ENCODE results near the gene SPC25. TPM values are rescaled to one million over a fixed set of nuclear protein-coding genes. Genes with fewer than 3 reads are reported as not detected.
"Not testable (repeated sequence)": the region's sequence is repeated elsewhere in the genome, so short reads cannot be mapped to it uniquely, and the experiment has no call there.

The SPC25 gene
- total RNA-seq, 1 donor from 2014 or later: 15.8 TPM

DNA sequence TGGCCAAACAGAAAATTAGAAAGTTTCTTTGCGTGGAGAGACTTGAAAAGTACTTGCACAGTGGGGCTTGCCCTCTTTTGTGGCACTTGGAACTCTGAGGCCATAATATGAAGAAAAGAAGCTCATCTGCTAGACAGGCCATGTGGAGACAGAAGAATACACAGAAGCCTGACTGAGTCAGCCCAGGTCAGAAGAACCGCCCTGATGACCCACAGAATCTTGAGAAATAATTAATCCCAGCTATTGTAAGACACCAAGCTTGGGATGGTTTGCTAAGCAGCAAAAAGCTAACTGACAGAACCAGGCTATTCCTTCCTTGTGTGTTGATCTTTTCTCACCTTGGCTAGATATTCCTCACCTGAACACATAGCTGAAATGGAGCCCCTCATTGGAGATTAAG, 44.6 kb upstream of the SPC25 start:
- H3K9me3 Mint-ChIP-seq (ENCODE audit: low read depth): no peaks in the 10 kb centered on the region
- TF ChIP-seq, protein P1, sequence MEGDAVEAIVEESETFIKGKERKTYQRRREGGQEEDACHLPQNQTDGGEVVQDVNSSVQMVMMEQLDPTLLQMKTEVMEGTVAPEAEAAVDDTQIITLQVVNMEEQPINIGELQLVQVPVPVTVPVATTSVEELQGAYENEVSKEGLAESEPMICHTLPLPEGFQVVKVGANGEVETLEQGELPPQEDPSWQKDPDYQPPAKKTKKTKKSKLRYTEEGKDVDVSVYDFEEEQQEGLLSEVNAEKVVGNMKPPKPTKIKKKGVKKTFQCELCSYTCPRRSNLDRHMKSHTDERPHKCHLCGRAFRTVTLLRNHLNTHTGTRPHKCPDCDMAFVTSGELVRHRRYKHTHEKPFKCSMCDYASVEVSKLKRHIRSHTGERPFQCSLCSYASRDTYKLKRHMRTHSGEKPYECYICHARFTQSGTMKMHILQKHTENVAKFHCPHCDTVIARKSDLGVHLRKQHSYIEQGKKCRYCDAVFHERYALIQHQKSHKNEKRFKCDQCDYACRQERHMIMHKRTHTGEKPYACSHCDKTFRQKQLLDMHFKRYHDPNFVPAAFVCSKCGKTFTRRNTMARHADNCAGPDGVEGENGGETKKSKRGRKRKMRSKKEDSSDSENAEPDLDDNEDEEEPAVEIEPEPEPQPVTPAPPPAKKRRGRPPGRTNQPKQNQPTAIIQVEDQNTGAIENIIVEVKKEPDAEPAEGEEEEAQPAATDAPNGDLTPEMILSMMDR (IDR thresholded peaks at IDR 0.05; ENCODE audit: unreplicated experiment): no peak
- H3K4me3 Mint-ChIP-seq (ENCODE audit: low read depth): no peak overlapping the region
- DNase-seq (ENCODE audit: low spot score, unreplicated experiment): no peak
- H3K27me3 Mint-ChIP-seq: peaks cover 7% of the 10 kb centered on the region
- no peak overlapping the region for H3K27ac Mint-ChIP-seq
- peaks cover 7% of the 10 kb centered on the region for H3K4me1 Mint-ChIP-seq (ENCODE audit: low read depth)
- no peaks in the 10 kb centered on the region for H3K36me3 Mint-ChIP-seq (ENCODE audit: insufficient read depth)

DNA sequence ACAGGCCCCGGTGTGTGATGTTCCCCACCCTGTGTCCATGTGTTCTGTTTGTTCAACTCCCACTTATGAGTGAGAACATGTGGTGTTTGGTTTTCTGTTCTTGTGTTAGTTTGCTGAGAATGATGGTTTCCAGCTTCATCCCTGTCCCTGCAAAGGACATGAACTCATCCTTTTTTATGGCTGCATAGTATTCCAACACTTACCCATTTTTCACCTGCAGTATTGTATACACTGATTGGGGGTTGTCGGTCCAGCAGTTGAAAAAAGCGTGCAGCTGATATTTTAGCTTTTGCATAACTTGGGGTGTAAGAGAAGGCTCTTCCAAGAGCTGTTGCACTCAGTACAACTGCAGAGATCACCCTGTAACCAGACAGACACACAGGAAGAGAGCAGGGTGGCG, 41.9 kb upstream of the SPC25 start:
- Mint-ChIP-seq H3K4me1 (ENCODE audit: low read depth) (peaks cover 20% of the 10 kb centered on the region), H3K27me3 (peaks cover 14% of the 10 kb centered on the region)
- not testable (repeated sequence) for H3K27ac Mint-ChIP-seq; H3K9me3 Mint-ChIP-seq (ENCODE audit: low read depth); DNase-seq (ENCODE audit: low spot score, unreplicated experiment); H3K4me3 Mint-ChIP-seq (ENCODE audit: low read depth); H3K36me3 Mint-ChIP-seq (ENCODE audit: insufficient read depth)

DNA sequence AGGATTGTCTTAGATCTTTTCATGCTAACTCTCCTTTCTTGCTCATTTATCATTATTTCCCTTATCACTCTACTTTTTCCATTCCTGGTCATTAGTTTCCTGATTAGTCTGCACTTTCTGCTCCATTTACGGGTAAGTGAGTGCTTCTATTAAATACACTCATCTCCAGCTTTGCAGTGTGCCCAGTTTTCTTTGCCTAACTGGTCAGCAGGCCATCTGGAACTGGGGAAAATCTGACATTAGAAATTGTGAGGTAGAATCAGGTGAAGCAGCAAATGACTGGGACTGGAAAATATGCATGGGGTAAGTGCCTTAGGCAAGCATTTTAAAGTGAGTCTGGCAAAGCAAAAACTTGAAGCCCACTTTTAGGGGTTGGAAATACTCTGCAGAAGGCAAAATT, 40.0 kb upstream of the SPC25 start:
- Mint-ChIP-seq H3K4me1 (ENCODE audit: low read depth) (peaks cover 20% of the 10 kb centered on the region), H3K27me3 (peaks cover 12% of the 10 kb centered on the region), H3K4me3 (ENCODE audit: low read depth) (no peak overlapping the region), H3K9me3 (ENCODE audit: low read depth) (no peaks in the 10 kb centered on the region), H3K27ac (no peak overlapping the region), H3K36me3 (ENCODE audit: insufficient read depth) (no peaks in the 10 kb centered on the region)
- no peak for DNase-seq (ENCODE audit: low spot score, unreplicated experiment)
- TF ChIP-seq, protein P1 (IDR thresholded peaks at IDR 0.05; ENCODE audit: unreplicated experiment): no peak

DNA sequence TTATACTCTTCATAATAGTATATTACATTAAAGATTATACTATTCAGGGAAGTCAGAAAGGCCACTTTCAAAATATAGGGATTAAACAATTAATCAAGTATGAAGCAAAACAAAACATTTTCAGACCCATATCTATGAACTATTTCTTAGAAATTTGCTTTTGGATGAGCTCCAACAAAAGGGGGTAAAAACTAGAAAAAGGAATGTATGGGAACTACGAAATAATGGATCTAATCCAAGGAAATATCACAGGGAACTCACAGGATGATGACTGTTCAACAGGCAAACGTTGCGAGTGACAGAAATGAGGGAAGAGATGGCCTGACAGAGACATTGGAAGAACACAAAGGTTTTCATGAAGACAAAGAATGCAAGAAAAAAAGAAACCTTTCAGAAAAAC, 38.8 kb upstream of the SPC25 start:
- peaks cover 12% of the 10 kb centered on the region for H3K27me3 Mint-ChIP-seq
- no peak overlapping the region for H3K4me3 Mint-ChIP-seq (ENCODE audit: low read depth)
- no peaks in the 10 kb centered on the region for H3K36me3 Mint-ChIP-seq (ENCODE audit: insufficient read depth)
- H3K4me1 Mint-ChIP-seq (ENCODE audit: low read depth): peaks cover 20% of the 10 kb centered on the region
- H3K27ac Mint-ChIP-seq: no peak overlapping the region
- no peaks in the 10 kb centered on the region for H3K9me3 Mint-ChIP-seq (ENCODE audit: low read depth)
- no peak for DNase-seq (ENCODE audit: low spot score, unreplicated experiment)
- TF ChIP-seq, protein P1 (IDR thresholded peaks at IDR 0.05; ENCODE audit: unreplicated experiment): no peak

DNA sequence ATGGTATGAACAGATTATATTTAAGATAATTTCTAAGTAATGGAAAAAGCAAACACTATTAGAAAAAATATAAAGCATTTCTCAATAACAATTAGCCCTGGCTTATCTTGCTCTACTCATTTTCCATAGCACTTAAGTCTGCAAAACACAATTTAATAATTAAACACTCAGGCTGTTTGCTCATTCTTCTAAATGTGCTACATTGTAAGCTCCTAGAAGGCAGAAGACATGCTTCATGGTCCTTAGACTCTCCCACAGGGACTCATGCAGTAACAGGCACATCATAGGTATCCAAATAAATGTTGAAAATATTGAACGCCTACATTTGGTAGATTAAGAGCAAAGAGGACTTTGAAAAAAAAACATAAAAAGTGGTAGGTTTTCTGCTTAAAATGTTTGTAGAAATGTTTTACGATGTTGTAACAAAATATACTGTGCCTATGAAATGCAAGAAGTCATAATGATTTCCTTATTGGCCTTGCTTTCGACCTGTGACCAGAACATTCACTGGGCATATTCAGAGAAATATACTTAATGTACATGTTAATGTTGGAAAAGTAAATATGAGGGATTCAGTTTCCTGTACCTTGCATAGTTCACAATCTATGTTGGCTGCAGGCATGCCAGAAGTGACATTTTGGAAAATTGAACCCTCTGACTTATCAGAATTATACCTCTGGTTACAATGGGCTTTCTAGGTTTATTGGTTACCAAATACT, 38.0 kb upstream of the SPC25 start:
- Mint-ChIP-seq H3K4me1 (ENCODE audit: low read depth) (peaks cover 20% of the 10 kb centered on the region), H3K27ac (no peak overlapping the region), H3K36me3 (ENCODE audit: insufficient read depth) (no peaks in the 10 kb centered on the region), H3K4me3 (ENCODE audit: low read depth) (no peak overlapping the region), H3K9me3 (ENCODE audit: low read depth) (no peaks in the 10 kb centered on the region), H3K27me3 (peaks cover 12% of the 10 kb centered on the region)
- TF ChIP-seq, protein P1 (IDR thresholded peaks at IDR 0.05; ENCODE audit: unreplicated experiment): no peak
- DNase-seq (ENCODE audit: low spot score, unreplicated experiment): no peak
